IMR-90 (cell line): ENCODE measurements around the gene TEAD1. TPM values are rescaled to one million over a fixed set of nuclear protein-coding genes. Genes with fewer than 3 reads are reported as not detected.
A peak's percentile ranks its signal among the peaks of the same experiment; 100 is the strongest.

Source experiments
- ATAC-seq: fragments of 200-7000 bp; cut with Tn5 transposase; 2 replicates; pipeline ENCODE4 v1.9.1; 2020; ENCODE audit warnings: low read depth, mild to moderate bottlenecking, moderate library complexity
- BruUV-seq: library from RNA; stranded (reverse); fragments of 400-500 nt; replicated peaks from 2 replicates; lab custom pipeline; 2021; lab: Mats Ljungman, UMichigan
- CTCF ChIA-PET: fragments of 300-600 bp; formaldehyde crosslinking; extraction: SDS; loops from one replicate; lab custom pipeline; 2021; ENCODE audit warnings: antibody characterized with exemption; lab: Yijun Ruan, JAX
- POLR2A ChIA-PET: fragments of 300-600 bp; sonication (Branson Sonifier 250); formaldehyde crosslinking; loops from one replicate; lab custom pipeline; 2022; ENCODE audit warnings: antibody characterized with exemption; ENCODE audit not compliant: unreplicated experiment; lab: Charles Lee
- DNase-seq: peaks from one replicate; pipeline ENCODE4 v3.0.0; 2013
- H2AFZ ChIP-seq: replicated peaks from 2 replicates; pipeline ENCODE3; 2013; ENCODE audit warnings: low read length, mild to moderate bottlenecking; ENCODE audit not compliant: poor library complexity
- H2AK5ac ChIP-seq: 2 replicates; pipeline ENCODE4 v1.6.1; 2013; ENCODE audit warnings: low read depth, low read length, inconsistent platforms
- H2AK9ac ChIP-seq: replicated peaks from 2 replicates; pipeline ENCODE3; 2013; ENCODE audit warnings: mild to moderate bottlenecking, low read depth, low read length, moderate library complexity; ENCODE audit not compliant: poor library complexity
- H2BK120ac ChIP-seq: 2 replicates; pipeline ENCODE4 v1.6.1; 2013; ENCODE audit warnings: low read depth, low read length, inconsistent platforms
- H2BK15ac ChIP-seq: 3 replicates; pipeline ENCODE4 v1.6.1; 2013; ENCODE audit warnings: low read depth, low read length, inconsistent platforms
- H2BK20ac ChIP-seq: 2 replicates; pipeline ENCODE4 v1.6.1; 2013; ENCODE audit warnings: low read depth, mild to moderate bottlenecking, inconsistent platforms, low read length, moderate library complexity
- H2BK5ac ChIP-seq: 2 replicates; pipeline ENCODE4 v1.6.1; 2013; ENCODE audit warnings: mild to moderate bottlenecking, low read depth, low read length, inconsistent platforms; ENCODE audit not compliant: poor library complexity, severe bottlenecking
- H3K14ac ChIP-seq: replicated peaks from 2 replicates; pipeline ENCODE4 v1.6.1; 2013; ENCODE audit warnings: low read depth, low read length, inconsistent platforms
- H3K18ac ChIP-seq: 2 replicates; pipeline ENCODE4 v1.6.1; 2013; ENCODE audit warnings: low read depth, low read length, control low read depth
- H3K23ac ChIP-seq: 2 replicates; pipeline ENCODE4 v1.6.1; 2013; ENCODE audit warnings: low read depth, low read length, inconsistent platforms
- H3K27ac ChIP-seq: 2 replicates; pipeline ENCODE4 v1.5.1; 2013; ENCODE audit warnings: mild to moderate bottlenecking, control low read depth, low read length; ENCODE audit not compliant: insufficient read depth
- H3K27me3 ChIP-seq: 2 replicates; pipeline ENCODE4 v1.6.1; 2013; ENCODE audit warnings: low read length; ENCODE audit not compliant: control insufficient read depth, insufficient read depth
- H3K36me3 ChIP-seq: 2 replicates; pipeline ENCODE4 v1.6.1; 2013; ENCODE audit warnings: low read length, mixed read lengths; ENCODE audit not compliant: control insufficient read depth, insufficient read depth
- H3K4ac ChIP-seq: 2 replicates; pipeline ENCODE4 v1.6.1; 2013; ENCODE audit warnings: low read depth, low read length, inconsistent platforms
- H3K4me1 ChIP-seq: 2 replicates; pipeline ENCODE4 v1.6.1; 2013; ENCODE audit warnings: low read length, mixed read lengths; ENCODE audit not compliant: control insufficient read depth, insufficient read depth
- H3K4me2 ChIP-seq: 2 replicates; pipeline ENCODE4 v1.6.1; 2013; ENCODE audit warnings: low read depth, mild to moderate bottlenecking, control low read depth, low read length, moderate library complexity
- H3K4me3 ChIP-seq: 2 replicates; pipeline ENCODE4 v1.5.1; 2013; ENCODE audit warnings: low read depth, mild to moderate bottlenecking, control low read depth, low read length, moderate library complexity; ENCODE audit not compliant: insufficient read depth
- H3K56ac ChIP-seq: 2 replicates; pipeline ENCODE4 v1.6.1; 2013; ENCODE audit warnings: low read length, inconsistent platforms; ENCODE audit not compliant: insufficient read depth; ENCODE audit errors: extremely low read depth
- H3K79me1 ChIP-seq, 2 experiments: 2 replicates each; pipeline ENCODE4 v1.6.1; 2013; ENCODE audit warnings: low read length in 2 of 2, inconsistent platforms in 1 of 2, low read depth in 1 of 2
- H3K9ac ChIP-seq: 2 replicates; pipeline ENCODE4 v1.6.1; 2013; ENCODE audit warnings: low read depth, low read length, control low read depth
- H3K9me1 ChIP-seq: 2 replicates; pipeline ENCODE4 v1.6.1; 2013; ENCODE audit warnings: low read length, inconsistent platforms; ENCODE audit not compliant: insufficient read depth
- H3K9me3 ChIP-seq: 2 replicates; pipeline ENCODE4 v1.6.1; 2013; ENCODE audit warnings: low read length; ENCODE audit not compliant: control insufficient read depth, insufficient read depth
- H4K20me1 ChIP-seq: 2 replicates; pipeline ENCODE4 v1.6.1; 2013; ENCODE audit warnings: low read length, inconsistent platforms; ENCODE audit not compliant: insufficient read depth
- H4K5ac ChIP-seq: 2 replicates; pipeline ENCODE4 v1.6.1; 2013; ENCODE audit warnings: mild to moderate bottlenecking, low read depth, low read length, control low read depth
- H4K8ac ChIP-seq, 2 experiments: 2 replicates each; pipeline ENCODE4 v1.6.1; 2013; ENCODE audit warnings: low read depth in 2 of 2, low read length in 2 of 2, control low read depth in 1 of 2, inconsistent platforms in 1 of 2
- H4K91ac ChIP-seq: 2 replicates; pipeline ENCODE4 v1.6.1; 2013; ENCODE audit warnings: low read depth, low read length, inconsistent platforms; ENCODE audit not compliant: insufficient read depth
- BHLHE40 ChIP-seq: fragments of 150-350 bp; IDR thresholded peaks from 2 replicates; pipeline ENCODE4 v1.6.1; 2016; ENCODE audit warnings: mild to moderate bottlenecking, low read depth, low read length
- CEBPB ChIP-seq: IDR thresholded peaks from 2 replicates; pipeline ENCODE4 v1.6.1; 2012; ENCODE audit warnings: low read depth, low read length, improper control_type of control experiment
- CHD1 ChIP-seq: IDR thresholded peaks from 2 replicates; pipeline ENCODE4 v1.6.1; 2012; ENCODE audit warnings: low read depth, low read length, improper control_type of control experiment
- FOS ChIP-seq: fragments of 150-350 bp; IDR thresholded peaks from 2 replicates; pipeline ENCODE4 v1.6.1; 2016; ENCODE audit warnings: low read depth, low read length
- MAFK ChIP-seq: IDR thresholded peaks from 2 replicates; pipeline ENCODE4 v1.6.1; 2012; ENCODE audit warnings: low read depth, low read length, improper control_type of control experiment
- MXI1 ChIP-seq: IDR thresholded peaks from 2 replicates; pipeline ENCODE4 v1.6.1; 2012; ENCODE audit warnings: low read depth, mild to moderate bottlenecking, low read length, moderate library complexity, borderline replicate concordance
- NFE2L2 ChIP-seq: fragments of 150-350 bp; IDR thresholded peaks from 2 replicates; pipeline ENCODE4 v1.6.1; 2016; ENCODE audit warnings: low read depth, mild to moderate bottlenecking, low read length
- RAD21 ChIP-seq: IDR thresholded peaks from 2 replicates; pipeline ENCODE4 v1.6.1; 2012; ENCODE audit warnings: low read length, improper control_type of control experiment
- RCOR1 ChIP-seq: IDR thresholded peaks from 2 replicates; pipeline ENCODE4 v1.6.1; 2012; ENCODE audit warnings: mild to moderate bottlenecking, low read length, improper control_type of control experiment; ENCODE audit not compliant: insufficient replicate concordance
- RFX5 ChIP-seq: IDR thresholded peaks from 2 replicates; pipeline ENCODE4 v1.8.0; 2012; ENCODE audit warnings: low read depth, mild to moderate bottlenecking, low read length, moderate library complexity
- WGBS, 2 experiments: methylation state at CpG; one replicate each; pipeline versions ENCODE4 v1.1.5 to v1.1.7; 2013; ENCODE audit warnings: missing lambda C conversion rate in 2 of 2; ENCODE audit not compliant: insufficient read length in 1 of 2; ENCODE audit errors: extremely low coverage in 2 of 2; 5-methylcytosine and 5-hydroxymethylcytosine counted together
- dilution Hi-C: fragments of 300-500 bp; cut with HindIII; formaldehyde crosslinking; loops from one replicate; pipeline ENCODE4 v1.14.3; 2018; ENCODE audit warnings: low sequenced_read_pairs; ENCODE audit not compliant: unreplicated experiment
- in situ Hi-C: fragments of 300-500 bp; cut with MboI; formaldehyde crosslinking; loops from 3 replicates; pipeline ENCODE4 v1.14.3; 2019; ENCODE audit warnings: low sequenced_read_pairs, inconsistent platforms, mixed read lengths
- intact Hi-C: fragments of 100-400 bp; cut with micrococcal nuclease; formaldehyde crosslinking; loops from 2 replicates; pipeline ENCODE4 v1.10.0; 2022
- polyA plus RNA-seq, 3 experiments: library from polyadenylated mRNA; depleted of rRNA; stranded (reverse); fragments of >200 nt; gene quantifications; 2 replicates each; pipeline ENCODE4 v1.2.3, GENCODE V29; 2012; ENCODE audit warnings: low replicate concordance in 1 of 3
- total RNA-seq: library from RNA; depleted of rRNA; stranded (reverse); fragments of >200 nt; gene quantifications from 2 replicates; pipeline ENCODE4 v1.2.3, GENCODE V29; 2012
- TF ChIP-seq, protein P1 (sequence below): conservative IDR thresholded peaks from 2 replicates; pipeline ENCODE4 v1.5.1; 2012; ENCODE audit warnings: mild to moderate bottlenecking, low read depth, low read length, improper control_type of control experiment
- TF ChIP-seq, protein P2 (sequence below): fragments of 150-350 bp; IDR thresholded peaks from 2 replicates; pipeline ENCODE4 v1.6.1; 2016; ENCODE audit warnings: low read depth, mild to moderate bottlenecking, low read length, moderate library complexity, borderline replicate concordance

Gene TEAD1
- total and polyA plus RNA-seq, 2 of the 4 experiments (the other 2 are of a cell fraction) = 51.8 to 69.2 TPM

DNA sequence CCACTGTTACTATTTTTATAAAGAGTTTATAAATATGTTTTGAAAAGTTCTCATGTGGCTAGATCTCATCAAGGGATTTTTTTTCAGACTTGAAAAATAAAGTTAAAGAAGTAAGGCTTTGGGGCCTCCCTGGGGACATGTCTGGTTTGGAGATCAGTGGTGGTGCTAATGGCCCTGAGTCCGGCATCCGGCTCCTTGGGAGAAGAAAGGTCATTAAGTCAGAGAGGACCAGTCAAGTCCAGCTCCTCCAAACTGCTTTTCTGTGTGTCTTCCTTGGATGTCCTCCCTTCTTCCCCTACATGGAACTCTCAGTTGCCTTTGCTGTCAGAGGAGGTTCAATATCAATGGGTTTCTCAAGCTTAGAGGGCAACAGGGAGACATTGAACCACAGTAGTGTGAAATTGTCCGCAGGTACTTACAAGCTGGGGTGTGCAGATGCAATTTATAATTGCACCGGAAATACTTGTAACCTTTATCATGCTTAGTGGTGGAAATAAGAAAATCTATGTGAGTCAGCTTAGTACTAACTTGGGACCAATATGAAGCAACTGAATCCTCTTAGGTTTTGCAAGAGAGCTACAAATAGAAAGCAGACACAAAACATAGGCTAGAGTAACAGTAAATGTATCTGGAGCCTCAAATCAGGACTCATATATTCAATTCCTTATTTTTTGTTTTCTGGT is 144.3 kb downstream of the TEAD1 start (continued):
- TF ChIP-seq BHLHE40 (peak; percentile 46), NFE2L2 (peak; percentile 12; the same call in 1 of the 2 replicates)

GRCh38 chr11:12822392-12823022 is 148.3 kb downstream of the TEAD1 start:
- H3K14ac ChIP-seq = no peak overlapping the region
- H3K9ac ChIP-seq = no peak overlapping the region
- no peak overlapping the region for H3K27ac ChIP-seq
- no peak overlapping the region for H2AK5ac ChIP-seq
- H2BK5ac ChIP-seq = no peak overlapping the region
- H3K27me3 ChIP-seq = no peaks in the 10 kb centered on the region
- CTCF ChIA-PET = interaction anchor here (0.7 kb wide), 1 partner anchor 92 kb away, joined by 3 read pairs; no protein-coding TSS in a partner anchor
- no peak overlapping the region for H2BK120ac ChIP-seq
- H3K9me3 ChIP-seq = no peaks in the 10 kb centered on the region
- H4K20me1 ChIP-seq = peaks cover 75% of the 10 kb centered on the region
- no peak overlapping the region for H3K56ac ChIP-seq
- peaks cover 26 to 84% of the 10 kb centered on the region in 2 experiments for H3K79me1 ChIP-seq
- H4K91ac ChIP-seq = no peak overlapping the region
- no peak overlapping the region for H3K4me3 ChIP-seq
- BruUV-seq = no TSS peak
- H3K4me2 ChIP-seq = no peak overlapping the region
- dilution Hi-C loops = no loop called here
- no peak overlapping the region for H3K4ac ChIP-seq
- no CpG with 5 or more reads among the region's 4 CpGs for WGBS, 2 experiments
- no peak overlapping the region for H2BK20ac ChIP-seq
- intact Hi-C loops = no loop called here
- H3K23ac ChIP-seq = no peak overlapping the region
- H3K4me1 ChIP-seq = peaks cover 12% of the 10 kb centered on the region
- H4K5ac ChIP-seq = no peak overlapping the region
- H3K18ac ChIP-seq = no peak overlapping the region
- H4K8ac ChIP-seq = no peak overlapping the region
- ATAC-seq = no peak
- no peak for DNase-seq
- H3K9me1 ChIP-seq = peaks cover 33% of the 10 kb centered on the region
- in situ Hi-C loops = no loop called here
- no peaks in the 10 kb centered on the region for H3K36me3 ChIP-seq
- POLR2A ChIA-PET = no interaction called here
- H2AK9ac ChIP-seq = no peak overlapping the region
- no peak overlapping the region for H2AFZ ChIP-seq
- no peak overlapping the region for H2BK15ac ChIP-seq
- TF ChIP-seq RFX5 (no peak), MAFK (no peak), NFE2L2 (no peak), RAD21 (no peak), FOS (no peak), CEBPB (no peak), CHD1 (no peak), BHLHE40 (no peak), RCOR1 (no peak), MXI1 (no peak)
- TF ChIP-seq, protein P1, sequence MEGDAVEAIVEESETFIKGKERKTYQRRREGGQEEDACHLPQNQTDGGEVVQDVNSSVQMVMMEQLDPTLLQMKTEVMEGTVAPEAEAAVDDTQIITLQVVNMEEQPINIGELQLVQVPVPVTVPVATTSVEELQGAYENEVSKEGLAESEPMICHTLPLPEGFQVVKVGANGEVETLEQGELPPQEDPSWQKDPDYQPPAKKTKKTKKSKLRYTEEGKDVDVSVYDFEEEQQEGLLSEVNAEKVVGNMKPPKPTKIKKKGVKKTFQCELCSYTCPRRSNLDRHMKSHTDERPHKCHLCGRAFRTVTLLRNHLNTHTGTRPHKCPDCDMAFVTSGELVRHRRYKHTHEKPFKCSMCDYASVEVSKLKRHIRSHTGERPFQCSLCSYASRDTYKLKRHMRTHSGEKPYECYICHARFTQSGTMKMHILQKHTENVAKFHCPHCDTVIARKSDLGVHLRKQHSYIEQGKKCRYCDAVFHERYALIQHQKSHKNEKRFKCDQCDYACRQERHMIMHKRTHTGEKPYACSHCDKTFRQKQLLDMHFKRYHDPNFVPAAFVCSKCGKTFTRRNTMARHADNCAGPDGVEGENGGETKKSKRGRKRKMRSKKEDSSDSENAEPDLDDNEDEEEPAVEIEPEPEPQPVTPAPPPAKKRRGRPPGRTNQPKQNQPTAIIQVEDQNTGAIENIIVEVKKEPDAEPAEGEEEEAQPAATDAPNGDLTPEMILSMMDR = no peak
- TF ChIP-seq, protein P2, sequence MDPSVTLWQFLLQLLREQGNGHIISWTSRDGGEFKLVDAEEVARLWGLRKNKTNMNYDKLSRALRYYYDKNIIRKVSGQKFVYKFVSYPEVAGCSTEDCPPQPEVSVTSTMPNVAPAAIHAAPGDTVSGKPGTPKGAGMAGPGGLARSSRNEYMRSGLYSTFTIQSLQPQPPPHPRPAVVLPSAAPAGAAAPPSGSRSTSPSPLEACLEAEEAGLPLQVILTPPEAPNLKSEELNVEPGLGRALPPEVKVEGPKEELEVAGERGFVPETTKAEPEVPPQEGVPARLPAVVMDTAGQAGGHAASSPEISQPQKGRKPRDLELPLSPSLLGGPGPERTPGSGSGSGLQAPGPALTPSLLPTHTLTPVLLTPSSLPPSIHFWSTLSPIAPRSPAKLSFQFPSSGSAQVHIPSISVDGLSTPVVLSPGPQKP = no peak
